ENCODE measurements around the gene FAIM2. TPM values are rescaled to one million over a fixed set of nuclear protein-coding genes. Genes with fewer than 3 reads are reported as not detected.

FAIM2 gene
- total RNA-seq, 1 experiment from 2014 or later: not detected

- no peak for DNase-seq (ENCODE audit: low read depth, low spot score)
- in situ Hi-C loops (cut with HindIII; ENCODE audit: low pct_unique_long_range_greater_than_20kb, low sequenced_read_pairs): no loop called here
These were observed 39.4 kb upstream of the FAIM2 start for GRCh38 chr12:49942921-49943624.

GRCh38 chr12:49942512-49942893 is 38.8 kb upstream of the FAIM2 start:
- in situ Hi-C loops (cut with HindIII; ENCODE audit: low pct_unique_long_range_greater_than_20kb, low sequenced_read_pairs): no loop called here
- no peak for DNase-seq (ENCODE audit: low read depth, low spot score)

- in situ Hi-C loops (cut with HindIII; ENCODE audit: low pct_unique_long_range_greater_than_20kb, low sequenced_read_pairs): no loop called here
- no peak for DNase-seq (ENCODE audit: low read depth, low spot score)
These were observed 38.1 kb upstream of the FAIM2 start for GRCh38 chr12:49941556-49942511.

GRCh38 chr12:49939707-49940106 is 36.0 kb upstream of the FAIM2 start:
- in situ Hi-C loops (cut with HindIII; ENCODE audit: low pct_unique_long_range_greater_than_20kb, low sequenced_read_pairs): loop anchor here (10.0 kb wide), 1 partner anchor 125 kb away; no protein-coding TSS in a partner anchor

GRCh38 chr12:49939307-49939706 is 35.6 kb upstream of the FAIM2 start:
- no peak for DNase-seq (ENCODE audit: low read depth, low spot score)
- in situ Hi-C loops (cut with HindIII; ENCODE audit: low pct_unique_long_range_greater_than_20kb, low sequenced_read_pairs): loop anchor here (10.0 kb wide), 1 partner anchor 125 kb away; no protein-coding TSS in a partner anchor

More at GRCh38 chr12:49939707-49940106, 36.0 kb upstream of the FAIM2 start:
- DNase-seq (ENCODE audit: low read depth, low spot score): no peak

- no peak for DNase-seq (ENCODE audit: low read depth, low spot score)
- in situ Hi-C loops (cut with HindIII; ENCODE audit: low pct_unique_long_range_greater_than_20kb, low sequenced_read_pairs): loop anchor here (10.0 kb wide), 1 partner anchor 127 kb away; no protein-coding TSS in a partner anchor
These were observed 34.1 kb upstream of the FAIM2 start for GRCh38 chr12:49937639-49938300.

- in situ Hi-C loops (cut with HindIII; ENCODE audit: low pct_unique_long_range_greater_than_20kb, low sequenced_read_pairs): loop anchor here (10.0 kb wide), 1 partner anchor 128 kb away; no protein-coding TSS in a partner anchor
- DNase-seq (ENCODE audit: low read depth, low spot score): no peak
These were observed 33.2 kb upstream of the FAIM2 start for GRCh38 chr12:49936925-49937324.

GRCh38 chr12:49934505-49934904 is 30.8 kb upstream of the FAIM2 start:
- DNase-seq (ENCODE audit: low read depth, low spot score): no peak
- in situ Hi-C loops (cut with HindIII; ENCODE audit: low pct_unique_long_range_greater_than_20kb, low sequenced_read_pairs): loop anchor here (10.0 kb wide), 1 partner anchor 130 kb away; no protein-coding TSS in a partner anchor

GRCh38 chr12:49933796-49934195 is 30.1 kb upstream of the FAIM2 start:
- no peak for DNase-seq (ENCODE audit: low read depth, low spot score)
- in situ Hi-C loops (cut with HindIII; ENCODE audit: low pct_unique_long_range_greater_than_20kb, low sequenced_read_pairs): loop anchor here (10.0 kb wide), 1 partner anchor 131 kb away; no protein-coding TSS in a partner anchor

- DNase-seq (ENCODE audit: low read depth, low spot score): no peak
- in situ Hi-C loops (cut with HindIII; ENCODE audit: low pct_unique_long_range_greater_than_20kb, low sequenced_read_pairs): loop anchor here (10.0 kb wide), 1 partner anchor 132 kb away; no protein-coding TSS in a partner anchor
These were observed 28.9 kb upstream of the FAIM2 start for GRCh38 chr12:49932533-49933130.

- no peak for DNase-seq (ENCODE audit: low read depth, low spot score)
- in situ Hi-C loops (cut with HindIII; ENCODE audit: low pct_unique_long_range_greater_than_20kb, low sequenced_read_pairs): loop anchor here (10.0 kb wide), 1 partner anchor 133 kb away; no protein-coding TSS in a partner anchor
These were observed 28.3 kb upstream of the FAIM2 start for GRCh38 chr12:49932023-49932422.

- no peak for DNase-seq (ENCODE audit: low read depth, low spot score)
- in situ Hi-C loops (cut with HindIII; ENCODE audit: low pct_unique_long_range_greater_than_20kb, low sequenced_read_pairs): loop anchor here (10.0 kb wide), 1 partner anchor 134 kb away; no protein-coding TSS in a partner anchor
These were observed 27.0 kb upstream of the FAIM2 start for GRCh38 chr12:49930515-49931288.

- in situ Hi-C loops (cut with HindIII; ENCODE audit: low pct_unique_long_range_greater_than_20kb, low sequenced_read_pairs): no loop called here
- no peak for DNase-seq (ENCODE audit: low read depth, low spot score)
These were observed 25.9 kb upstream of the FAIM2 start for GRCh38 chr12:49929581-49929980.

- no peak for DNase-seq (ENCODE audit: low read depth, low spot score)
- in situ Hi-C loops (cut with HindIII; ENCODE audit: low pct_unique_long_range_greater_than_20kb, low sequenced_read_pairs): no loop called here
These were observed 24.8 kb upstream of the FAIM2 start for GRCh38 chr12:49928471-49928870.

GRCh38 chr12:49925433-49926204 is 21.9 kb upstream of the FAIM2 start:
- in situ Hi-C loops (cut with HindIII; ENCODE audit: low pct_unique_long_range_greater_than_20kb, low sequenced_read_pairs): no loop called here
- no peak for DNase-seq (ENCODE audit: low read depth, low spot score)

All from SK-MEL-5 (cell line).